HG02884 (cell line): ENCODE data around the gene CYB5R4.
"Not testable (repeated sequence)": the region's sequence is repeated elsewhere in the genome, so short reads cannot be mapped to it uniquely, and the experiment has no call there.

ENCODE experiments used
- ATAC-seq: cut with Tn5 transposase; IDR thresholded peaks from one replicate; pipeline ENCODE4 v1.9.1; 2021; ENCODE audit warnings: mild to moderate bottlenecking, moderate library complexity; ENCODE audit not compliant: unreplicated experiment

CYB5R4 gene

GRCh38 chr6:83905648-83906047 is 46.2 kb downstream of the CYB5R4 start:
- ATAC-seq: no peak

GRCh38 chr6:83907623-83908390 is 48.3 kb downstream of the CYB5R4 start:
- ATAC-seq: not testable (repeated sequence)

DNA sequence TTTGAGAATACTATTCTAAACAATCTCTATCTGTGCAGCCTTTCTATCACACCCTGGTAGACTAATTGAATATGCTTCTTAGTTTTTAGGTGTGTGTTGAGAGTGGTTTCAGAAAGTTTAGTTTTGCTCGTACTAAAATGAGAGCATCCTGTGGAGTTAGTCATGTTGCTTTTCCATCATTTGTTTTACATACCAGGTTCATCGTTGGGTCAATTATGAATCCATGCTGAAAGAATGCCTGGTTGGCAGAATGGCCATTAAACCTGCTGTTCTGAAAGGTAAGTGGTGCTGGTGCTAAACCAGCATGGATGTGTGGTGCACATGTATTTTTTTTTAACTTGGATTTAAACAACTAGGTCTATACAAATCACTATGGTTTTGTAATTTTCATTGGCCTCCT is 49.3 kb downstream of the CYB5R4 start:
- no peak for ATAC-seq

DNA sequence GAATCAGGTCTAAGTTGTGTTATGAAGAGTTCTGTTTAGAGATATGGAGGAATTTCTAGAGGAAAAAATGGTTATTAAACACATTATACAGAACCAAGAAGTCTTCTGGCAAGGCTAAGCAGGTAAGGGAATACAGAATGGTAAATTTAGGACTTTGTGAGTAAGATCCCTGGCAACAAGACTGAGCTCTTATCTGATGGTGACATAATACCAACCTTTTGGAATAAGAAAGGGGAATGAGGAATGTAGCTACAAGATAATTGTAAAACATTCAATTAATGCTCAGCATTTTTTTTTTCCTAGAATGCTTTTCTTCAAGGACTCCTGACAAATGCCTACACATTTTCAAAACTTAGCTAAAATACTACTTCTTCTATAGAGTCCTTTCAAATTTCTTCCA is 51.8 kb downstream of the CYB5R4 start:
- no peak for ATAC-seq

- no peak for ATAC-seq
Measured at GRCh38 chr6:83914953-83915352, 55.5 kb downstream of the CYB5R4 start.

GRCh38 chr6:83917001-83917400 is 57.5 kb downstream of the CYB5R4 start:
- no peak for ATAC-seq

- ATAC-seq: no peak
Measured at GRCh38 chr6:83920017-83920416, 60.5 kb downstream of the CYB5R4 start.

GRCh38 chr6:83921315-83921714 is 61.8 kb downstream of the CYB5R4 start:
- no peak for ATAC-seq

DNA sequence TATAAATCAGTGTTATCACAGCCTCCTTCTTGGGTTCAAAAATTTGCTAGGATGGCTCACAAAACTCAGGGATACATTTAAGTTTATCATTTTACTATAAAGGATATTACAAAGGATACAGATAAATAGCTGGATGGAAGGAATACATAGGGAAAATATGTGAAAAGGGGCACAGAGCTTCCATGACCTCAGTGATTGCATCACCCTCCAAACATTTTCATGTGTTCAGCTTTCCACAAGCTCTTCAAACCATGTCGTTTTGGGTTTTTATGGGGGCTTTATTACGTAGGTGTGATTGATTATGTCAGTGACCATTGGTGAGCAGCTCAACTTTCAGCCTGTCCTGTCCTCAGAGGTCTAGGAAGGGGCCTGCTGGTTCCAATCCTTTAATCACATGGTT is 68.0 kb downstream of the CYB5R4 start:
- no peak for ATAC-seq

- ATAC-seq: no peak
Measured at GRCh38 chr6:83928286-83928685, 68.8 kb downstream of the CYB5R4 start.

GRCh38 chr6:83946201-83946833 is 86.8 kb downstream of the CYB5R4 start:
- not testable (repeated sequence) for ATAC-seq

DNA sequence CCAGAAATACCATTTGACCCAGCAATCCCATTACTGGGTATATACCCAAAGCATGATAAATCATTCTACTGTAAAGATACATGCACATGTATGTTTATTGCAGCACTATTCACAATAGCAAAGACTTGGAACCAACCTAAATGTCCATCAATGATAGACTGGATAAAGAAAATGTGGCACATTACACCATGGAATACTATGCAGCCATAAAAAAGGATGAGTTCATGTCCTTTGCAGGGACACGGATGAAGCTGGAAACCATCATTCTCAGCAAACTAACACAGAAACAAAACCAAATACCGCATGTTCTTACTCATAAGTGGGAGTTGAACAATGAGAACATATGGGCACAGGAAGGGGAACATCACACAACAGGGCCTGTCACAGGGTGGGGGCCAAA is 88.5 kb downstream of the CYB5R4 start:
- not testable (repeated sequence) for ATAC-seq

- no peak for ATAC-seq
Measured at GRCh38 chr6:83948851-83949250, 89.4 kb downstream of the CYB5R4 start.

- ATAC-seq: not testable (repeated sequence)
Measured at GRCh38 chr6:83951423-83951822, 91.9 kb downstream of the CYB5R4 start.

- no peak for ATAC-seq
Measured at GRCh38 chr6:83952830-83953229, 93.3 kb downstream of the CYB5R4 start.

- no peak for ATAC-seq
Measured at GRCh38 chr6:83954371-83954770, 94.9 kb downstream of the CYB5R4 start.

- no peak for ATAC-seq
Measured at GRCh38 chr6:83958241-83958685, 98.8 kb downstream of the CYB5R4 start.

DNA sequence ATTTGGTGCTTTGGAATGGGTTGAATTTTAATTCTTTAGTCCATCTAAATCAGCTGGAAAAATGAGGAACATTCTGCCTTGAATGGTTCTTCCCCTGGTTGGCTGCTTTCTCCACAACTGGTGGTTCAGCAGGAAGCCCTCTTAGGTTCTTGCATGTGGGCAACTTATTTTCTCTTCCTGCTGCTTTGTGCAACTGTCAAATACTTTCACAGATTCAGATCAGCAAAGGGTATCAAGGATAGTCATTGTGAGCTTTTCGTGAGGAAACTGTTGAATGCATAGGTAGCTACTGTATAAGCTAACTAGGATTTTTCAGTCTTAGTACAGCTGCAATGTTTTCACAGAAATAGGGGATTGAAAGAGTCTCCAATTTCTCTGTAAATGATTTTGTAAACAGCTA is 101.2 kb downstream of the CYB5R4 start:
- no peak for ATAC-seq

DNA sequence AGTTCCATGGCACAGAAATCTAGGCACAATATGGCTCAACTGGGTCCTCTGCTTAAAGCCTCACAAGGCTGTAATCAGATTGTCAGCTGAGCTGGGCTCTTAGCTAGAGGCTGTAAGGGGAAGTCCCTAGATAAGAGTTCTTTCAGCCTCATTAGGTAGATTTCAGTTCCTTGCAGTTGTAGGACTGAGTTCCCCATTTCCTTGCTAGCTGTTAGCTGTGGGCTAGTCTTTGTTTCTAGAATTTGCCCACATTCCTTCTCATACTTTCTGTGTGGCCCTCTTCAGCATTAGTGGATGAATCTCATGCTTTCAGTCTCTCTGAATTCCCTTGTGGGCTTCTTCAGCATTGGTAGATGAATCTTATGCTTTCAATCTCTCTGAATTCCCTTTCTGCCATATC is 103.1 kb downstream of the CYB5R4 start:
- peak; percentile 79 for ATAC-seq

- no peak for ATAC-seq
Measured at GRCh38 chr6:83966539-83966938, 107.0 kb downstream of the CYB5R4 start.

GRCh38 chr6:83970582-83970981 is 111.1 kb downstream of the CYB5R4 start:
- no peak for ATAC-seq

DNA sequence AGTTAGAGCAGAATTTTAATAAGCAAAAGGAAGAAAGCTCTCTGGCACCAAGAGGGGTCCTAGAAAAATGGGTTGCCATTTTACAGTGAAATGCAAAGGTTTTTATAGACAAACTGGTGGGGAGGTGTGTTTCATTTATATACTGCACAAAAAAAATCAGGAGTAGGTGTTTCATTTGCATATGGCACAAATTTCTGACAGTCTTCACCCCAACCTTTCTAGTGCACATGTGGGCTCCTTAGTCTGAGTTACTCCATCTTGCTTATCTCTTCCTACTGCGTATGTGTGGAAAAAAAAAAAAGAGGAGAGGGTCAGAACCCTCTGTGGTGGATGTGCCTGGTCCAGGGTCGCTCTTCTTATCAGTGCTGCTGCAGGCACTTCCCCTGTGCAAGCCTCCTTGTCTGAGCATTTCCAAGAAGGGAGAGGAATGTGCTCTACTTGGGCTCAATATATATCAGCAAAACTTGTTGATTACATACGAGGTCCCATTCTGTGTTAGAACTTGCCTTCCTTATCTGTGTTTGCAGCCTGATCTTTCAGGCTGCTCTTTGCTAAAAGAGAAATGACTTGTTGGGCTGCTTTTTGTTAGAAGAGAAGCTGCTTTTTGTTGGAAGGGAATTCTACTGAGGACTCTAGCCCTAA is 115.0 kb downstream of the CYB5R4 start:
- ATAC-seq: no peak
